GM21529 (cell line): ENCODE measurements around the gene WWOX.
"Not testable (repeated sequence)": the region's sequence is repeated elsewhere in the genome, so short reads cannot be mapped to it uniquely, and the experiment has no call there.

Experiments
- ATAC-seq: cut with Tn5 transposase; IDR thresholded peaks from one replicate; pipeline ENCODE4 v1.9.1; 2021; ENCODE audit not compliant: unreplicated experiment

WWOX gene

GRCh38 chr16:79209308-79209707 lies 1109.9 kb downstream of the WWOX start:
- ATAC-seq = no peak

- no peak for ATAC-seq
Observed at GRCh38 chr16:79210607-79211006, 1111.2 kb downstream of the WWOX start.

- no peak for ATAC-seq
Observed at GRCh38 chr16:79211586-79211985, 1112.1 kb downstream of the WWOX start.

- no peak for ATAC-seq
Observed at GRCh38 chr16:79212114-79212791, 1112.8 kb downstream of the WWOX start.

- ATAC-seq = no peak
Observed at GRCh38 chr16:79213214-79213613, 1113.8 kb downstream of the WWOX start.

GRCh38 chr16:79215289-79215688 lies 1115.8 kb downstream of the WWOX start:
- ATAC-seq = no peak

- no peak for ATAC-seq
Observed at GRCh38 chr16:79217375-79218011, 1118.0 kb downstream of the WWOX start.

- no peak for ATAC-seq
Observed at GRCh38 chr16:79218351-79218750, 1118.9 kb downstream of the WWOX start.

- not testable (repeated sequence) for ATAC-seq
Observed at GRCh38 chr16:79225994-79226393, 1126.5 kb downstream of the WWOX start.

GRCh38 chr16:79229361-79229760 lies 1129.9 kb downstream of the WWOX start:
- ATAC-seq = no peak

- not testable (repeated sequence) for ATAC-seq
Observed at GRCh38 chr16:79245700-79246099, 1146.2 kb downstream of the WWOX start.

- ATAC-seq = no peak
Observed at GRCh38 chr16:79247386-79247785, 1147.9 kb downstream of the WWOX start.

- no peak for ATAC-seq
Observed at GRCh38 chr16:79248351-79248750, 1148.9 kb downstream of the WWOX start.

GRCh38 chr16:79250502-79251098 lies 1151.1 kb downstream of the WWOX start:
- ATAC-seq = no peak

- ATAC-seq = no peak
Observed at GRCh38 chr16:79253100-79253631, 1153.7 kb downstream of the WWOX start.

GRCh38 chr16:79257953-79258490 lies 1158.6 kb downstream of the WWOX start:
- ATAC-seq = no peak

GRCh38 chr16:79260890-79261289 lies 1161.4 kb downstream of the WWOX start:
- ATAC-seq = not testable (repeated sequence)

- ATAC-seq = no peak
Observed at GRCh38 chr16:79261481-79261940, 1162.1 kb downstream of the WWOX start.

- no peak for ATAC-seq
Observed at GRCh38 chr16:79261944-79262552, 1162.6 kb downstream of the WWOX start.
